ENCODE data around the gene OS9. TPM values are rescaled to one million over a fixed set of nuclear protein-coding genes. Genes with fewer than 3 reads are reported as not detected.

Gene OS9
- total and polyA plus RNA-seq, 9 of the 15 experiments (the other 6 are each of a cell fraction or from before 2014, with no cell fraction given) = 4.6 to 105 (median 89.5) TPM

DNA sequence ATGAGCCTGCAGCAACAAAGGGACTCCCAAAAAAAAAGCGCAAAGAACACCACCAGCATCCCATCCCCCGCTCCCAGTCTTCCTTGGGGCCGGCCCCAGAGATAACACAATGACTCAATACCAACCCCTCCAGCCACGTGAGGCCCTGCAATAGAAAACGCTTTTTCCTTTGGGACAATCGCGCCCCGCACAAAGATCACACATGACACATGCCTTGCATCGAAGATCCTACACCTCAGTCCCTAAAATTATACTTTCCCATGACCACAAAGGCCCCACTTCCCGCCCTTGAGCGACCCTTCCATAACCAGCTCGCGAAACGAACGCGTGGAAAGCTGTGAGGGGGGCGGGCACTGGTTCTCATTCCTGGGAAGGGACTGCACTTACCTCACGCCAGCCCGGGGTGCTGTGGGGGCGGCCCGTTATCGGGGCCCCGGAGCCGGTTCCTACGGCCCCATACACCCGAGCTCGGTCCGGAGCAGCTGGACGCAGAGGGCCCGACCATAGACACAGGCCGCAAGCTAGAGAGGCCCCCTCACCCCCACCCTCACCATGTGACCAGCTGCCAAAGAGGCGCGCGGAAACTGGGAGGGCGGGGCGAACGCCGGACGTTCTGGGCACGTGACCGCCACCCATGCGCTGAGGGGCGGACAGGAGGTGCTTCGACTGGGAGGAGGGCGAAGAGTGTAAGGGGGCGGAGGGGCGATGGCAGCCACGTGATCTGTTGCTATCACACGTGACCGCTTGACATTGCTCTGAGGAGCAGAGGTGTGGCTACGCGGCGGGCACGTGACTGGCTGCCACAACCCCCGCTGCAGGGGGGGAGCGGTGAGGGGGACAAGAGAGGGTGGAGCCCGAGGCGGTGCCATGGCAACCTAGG, 58.1 kb downstream of the OS9 start, which contains the start of gene CDK4 (continued):
- TF ChIP-seq MIER1 (IDR thresholded peaks at IDR 0.05; ENCODE audit: low read depth) (no peak), SOX6 (IDR thresholded peaks at IDR 0.05) (peak; percentile 77), ZFX (CRISPR knock-in tag; IDR thresholded peaks at IDR 0.05) (peak; percentile 99), FOXP1 (CRISPR knock-in tag; IDR thresholded peaks at IDR 0.05) (0 out of 2 replicates have a peak, but pooled peaks have one; percentile 82), SRF (CRISPR knock-in tag; IDR thresholded peaks at IDR 0.05) (peak in 1 of 2 experiments; percentile 86; a peak in 1 of 4 replicates), ARNT (IDR thresholded peaks at IDR 0.05) (peak in 1 of 2 experiments; percentile 86; a peak in 1 of 4 replicates), ARID2 (IDR thresholded peaks at IDR 0.05) (no peak), COPS2 (conservative IDR thresholded peaks at IDR 0.05) (no peak), FOSL1 (tag; conservative IDR thresholded peaks at IDR 0.05) (peak; percentile 98), ZNF263 (CRISPR knock-in tag; IDR thresholded peaks at IDR 0.05; ENCODE audit: borderline replicate concordance) (peak; percentile 81; the same call in 1 of the 2 replicates), POLR3A (IDR thresholded peaks at IDR 0.05; ENCODE audit: borderline replicate concordance, extremely low read depth, insufficient read depth, insufficient read length) (no peak), ZNF77 (CRISPR knock-in tag; IDR thresholded peaks at IDR 0.05) (no peak), CREM (IDR thresholded peaks at IDR 0.05; ENCODE audit: low read depth) (peak; percentile 91), BHLHE40 (IDR thresholded peaks at IDR 0.05; ENCODE audit: low read length) (peak; percentile 100), ZNF766 (CRISPR knock-in tag; conservative IDR thresholded peaks at IDR 0.05) (no peak), BCOR (IDR thresholded peaks at IDR 0.05) (peak; percentile 5; the same call in 1 of the 2 replicates), ZNF282 (CRISPR knock-in tag; IDR thresholded peaks at IDR 0.05) (0 out of 2 replicates have a peak, but pooled peaks have one; percentile 34), RFX5 (IDR thresholded peaks at IDR 0.05; ENCODE audit: low read depth, low read length) (peak; percentile 63)
- TF ChIP-seq, protein P1, sequence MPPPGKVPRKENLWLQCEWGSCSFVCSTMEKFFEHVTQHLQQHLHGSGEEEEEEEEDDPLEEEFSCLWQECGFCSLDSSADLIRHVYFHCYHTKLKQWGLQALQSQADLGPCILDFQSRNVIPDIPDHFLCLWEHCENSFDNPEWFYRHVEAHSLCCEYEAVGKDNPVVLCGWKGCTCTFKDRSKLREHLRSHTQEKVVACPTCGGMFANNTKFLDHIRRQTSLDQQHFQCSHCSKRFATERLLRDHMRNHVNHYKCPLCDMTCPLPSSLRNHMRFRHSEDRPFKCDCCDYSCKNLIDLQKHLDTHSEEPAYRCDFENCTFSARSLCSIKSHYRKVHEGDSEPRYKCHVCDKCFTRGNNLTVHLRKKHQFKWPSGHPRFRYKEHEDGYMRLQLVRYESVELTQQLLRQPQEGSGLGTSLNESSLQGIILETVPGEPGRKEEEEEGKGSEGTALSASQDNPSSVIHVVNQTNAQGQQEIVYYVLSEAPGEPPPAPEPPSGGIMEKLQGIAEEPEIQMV (tag; conservative IDR thresholded peaks at IDR 0.05; ENCODE audit: low read depth) = peak; percentile 66; the same call in 1 of the 2 replicates
- TF ChIP-seq, protein P2, sequence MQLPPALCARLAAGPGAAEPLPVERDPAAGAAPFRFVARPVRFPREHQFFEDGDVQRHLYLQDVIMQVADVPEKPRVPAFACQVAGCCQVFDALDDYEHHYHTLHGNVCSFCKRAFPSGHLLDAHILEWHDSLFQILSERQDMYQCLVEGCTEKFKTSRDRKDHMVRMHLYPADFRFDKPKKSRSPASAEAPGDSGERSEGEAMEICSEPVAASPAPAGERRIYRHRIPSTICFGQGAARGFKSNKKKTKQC (CRISPR knock-in tag; IDR thresholded peaks at IDR 0.05) = peak; percentile 85
- TF ChIP-seq, protein P3, sequence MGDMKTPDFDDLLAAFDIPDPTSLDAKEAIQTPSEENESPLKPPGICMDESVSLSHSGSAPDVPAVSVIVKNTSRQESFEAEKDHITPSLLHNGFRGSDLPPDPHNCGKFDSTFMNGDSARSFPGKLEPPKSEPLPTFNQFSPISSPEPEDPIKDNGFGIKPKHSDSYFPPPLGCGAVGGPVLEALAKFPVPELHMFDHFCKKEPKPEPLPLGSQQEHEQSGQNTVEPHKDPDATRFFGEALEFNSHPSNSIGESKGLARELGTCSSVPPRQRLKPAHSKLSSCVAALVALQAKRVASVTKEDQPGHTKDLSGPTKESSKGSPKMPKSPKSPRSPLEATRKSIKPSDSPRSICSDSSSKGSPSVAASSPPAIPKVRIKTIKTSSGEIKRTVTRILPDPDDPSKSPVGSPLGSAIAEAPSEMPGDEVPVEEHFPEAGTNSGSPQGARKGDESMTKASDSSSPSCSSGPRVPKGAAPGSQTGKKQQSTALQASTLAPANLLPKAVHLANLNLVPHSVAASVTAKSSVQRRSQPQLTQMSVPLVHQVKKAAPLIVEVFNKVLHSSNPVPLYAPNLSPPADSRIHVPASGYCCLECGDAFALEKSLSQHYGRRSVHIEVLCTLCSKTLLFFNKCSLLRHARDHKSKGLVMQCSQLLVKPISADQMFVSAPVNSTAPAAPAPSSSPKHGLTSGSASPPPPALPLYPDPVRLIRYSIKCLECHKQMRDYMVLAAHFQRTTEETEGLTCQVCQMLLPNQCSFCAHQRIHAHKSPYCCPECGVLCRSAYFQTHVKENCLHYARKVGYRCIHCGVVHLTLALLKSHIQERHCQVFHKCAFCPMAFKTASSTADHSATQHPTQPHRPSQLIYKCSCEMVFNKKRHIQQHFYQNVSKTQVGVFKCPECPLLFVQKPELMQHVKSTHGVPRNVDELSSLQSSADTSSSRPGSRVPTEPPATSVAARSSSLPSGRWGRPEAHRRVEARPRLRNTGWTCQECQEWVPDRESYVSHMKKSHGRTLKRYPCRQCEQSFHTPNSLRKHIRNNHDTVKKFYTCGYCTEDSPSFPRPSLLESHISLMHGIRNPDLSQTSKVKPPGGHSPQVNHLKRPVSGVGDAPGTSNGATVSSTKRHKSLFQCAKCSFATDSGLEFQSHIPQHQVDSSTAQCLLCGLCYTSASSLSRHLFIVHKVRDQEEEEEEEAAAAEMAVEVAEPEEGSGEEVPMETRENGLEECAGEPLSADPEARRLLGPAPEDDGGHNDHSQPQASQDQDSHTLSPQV (IDR thresholded peaks at IDR 0.05) = peak; percentile 59
